H9 (cell line): Measurements from ENCODE around the gene CDK14. TPM values are rescaled to one million over a fixed set of nuclear protein-coding genes. Genes with fewer than 3 reads are reported as not detected.

Source experiments
- DNase-seq: peaks from one replicate; pipeline ENCODE4 v3.0.0-alpha.2; 2017
- H2AFZ ChIP-seq: one replicate; pipeline ENCODE4 v1.6.1; 2013; ENCODE audit warnings: mild to moderate bottlenecking, low read length, control low read depth, moderate library complexity
- H2AK5ac ChIP-seq: 2 replicates; pipeline ENCODE4 v1.6.1; 2013; ENCODE audit warnings: low read length, control low read depth, mixed read lengths; ENCODE audit not compliant: insufficient read length
- H2BK120ac ChIP-seq: one replicate; pipeline ENCODE4 v1.6.1; 2013; ENCODE audit warnings: low read depth, mild to moderate bottlenecking, low read length, control low read depth, inconsistent platforms; ENCODE audit not compliant: poor library complexity, severe bottlenecking
- H2BK12ac ChIP-seq: 2 replicates; pipeline ENCODE4 v1.6.1; 2013; ENCODE audit warnings: low read length, control low read depth, mixed read lengths, low read depth; ENCODE audit not compliant: insufficient read length
- H2BK15ac ChIP-seq: 2 replicates; pipeline ENCODE4 v1.6.1; 2013; ENCODE audit warnings: low read depth, low read length, control low read depth
- H2BK20ac ChIP-seq: one replicate; pipeline ENCODE4 v1.6.1; 2013; ENCODE audit warnings: low read depth, mild to moderate bottlenecking, low read length, control low read depth, inconsistent platforms; ENCODE audit not compliant: poor library complexity, severe bottlenecking
- H2BK5ac ChIP-seq: 2 replicates; pipeline ENCODE4 v1.6.1; 2013; ENCODE audit warnings: low read length, control low read depth, mixed read lengths; ENCODE audit not compliant: insufficient read length
- H3K14ac ChIP-seq: 2 replicates; pipeline ENCODE4 v1.6.1; 2013; ENCODE audit warnings: low read length, control low read depth; ENCODE audit not compliant: insufficient read depth
- H3K18ac ChIP-seq: 2 replicates; pipeline ENCODE4 v1.6.1; 2013; ENCODE audit warnings: low read depth, mild to moderate bottlenecking, mixed read lengths, low read length, control low read depth; ENCODE audit not compliant: insufficient read length
- H3K23ac ChIP-seq: 2 replicates; pipeline ENCODE4 v1.6.1; 2013; ENCODE audit warnings: low read length, control low read depth, mixed read lengths, low read depth; ENCODE audit not compliant: insufficient read length
- H3K23me2 ChIP-seq: 2 replicates; pipeline ENCODE4 v1.6.1; 2013; ENCODE audit warnings: low read depth, mild to moderate bottlenecking, mixed read lengths, low read length, control low read depth; ENCODE audit not compliant: insufficient read length, poor library complexity, severe bottlenecking
- H3K27ac ChIP-seq: 2 replicates; pipeline ENCODE4 v1.5.1; 2013; ENCODE audit warnings: low read length, control low read depth, mixed read lengths, low read depth; ENCODE audit not compliant: insufficient read length
- H3K27me3 ChIP-seq: 2 replicates; pipeline ENCODE4 v1.6.1; 2013; ENCODE audit warnings: low read length, control low read depth, inconsistent platforms; ENCODE audit not compliant: insufficient read depth
- H3K4ac ChIP-seq: 2 replicates; pipeline ENCODE4 v1.6.1; 2013; ENCODE audit warnings: low read depth, mild to moderate bottlenecking, control low read depth, inconsistent platforms, low read length, moderate library complexity
- H3K4me1 ChIP-seq: 2 replicates; pipeline ENCODE4 v1.6.1; 2013; ENCODE audit warnings: low read length, control low read depth, inconsistent platforms; ENCODE audit not compliant: insufficient read depth
- H3K4me2 ChIP-seq: 2 replicates; pipeline ENCODE4 v1.6.1; 2013; ENCODE audit warnings: low read length, control low read depth, mixed read lengths; ENCODE audit not compliant: insufficient read length, insufficient read depth
- H3K56ac ChIP-seq: 2 replicates; pipeline ENCODE4 v1.6.1; 2013; ENCODE audit warnings: low read depth, mild to moderate bottlenecking, mixed read lengths, low read length, control low read depth; ENCODE audit not compliant: insufficient read length
- H3K79me1 ChIP-seq: 2 replicates; pipeline ENCODE4 v1.6.1; 2013; ENCODE audit warnings: low read depth, mild to moderate bottlenecking, moderate library complexity, low read length, control low read depth, inconsistent platforms; ENCODE audit not compliant: insufficient read depth, poor library complexity, severe bottlenecking
- H3K79me2 ChIP-seq: 2 replicates; pipeline ENCODE4 v1.6.1; 2013; ENCODE audit warnings: low read length, control low read depth, inconsistent platforms; ENCODE audit not compliant: insufficient read depth
- H3K9ac ChIP-seq: 2 replicates; pipeline ENCODE4 v1.6.1; 2013; ENCODE audit warnings: low read length, control low read depth, mixed read lengths; ENCODE audit not compliant: insufficient read length; ENCODE audit errors: extremely low read depth
- H3K9me3 ChIP-seq: one replicate; pipeline ENCODE4 v1.6.1; 2013; ENCODE audit warnings: low read depth, low read length, inconsistent platforms; ENCODE audit not compliant: control insufficient read depth
- H3T11ph ChIP-seq: one replicate; pipeline ENCODE4 v1.6.1; 2013; ENCODE audit warnings: mild to moderate bottlenecking, low read length, control low read depth, inconsistent platforms
- H4K20me1 ChIP-seq: one replicate; pipeline ENCODE4 v1.6.1; 2013; ENCODE audit not compliant: control insufficient read depth, insufficient read length, insufficient read depth
- H4K5ac ChIP-seq: 2 replicates; pipeline ENCODE4 v1.6.1; 2013; ENCODE audit warnings: low read depth, mild to moderate bottlenecking, mixed read lengths, low read length, control low read depth; ENCODE audit not compliant: insufficient read length
- H4K8ac ChIP-seq: replicated peaks from 2 replicates; pipeline ENCODE4 v1.6.1; 2013; ENCODE audit warnings: low read length, control low read depth, mixed read lengths, low read depth; ENCODE audit not compliant: insufficient read length
- H4K91ac ChIP-seq: 2 replicates; pipeline ENCODE4 v1.6.1; 2013; ENCODE audit warnings: low read depth, mild to moderate bottlenecking, moderate library complexity, mixed read lengths, low read length, control low read depth; ENCODE audit not compliant: insufficient read length
- H3K27ac Mint-ChIP-seq, 3 experiments: 2 replicates in 2 of 3; 3 replicates in 1 of 3; pipeline ENCODE4 v1.8.0; 2020 to 2021; ENCODE audit warnings: mixed read lengths in 3 of 3, mild to moderate bottlenecking in 1 of 3, moderate library complexity in 1 of 3
- H3K27me3 Mint-ChIP-seq: 2 replicates; pipeline ENCODE4 v1.8.0; 2021; ENCODE audit warnings: low read depth, mild to moderate bottlenecking, moderate library complexity, mixed read lengths
- H3K36me3 Mint-ChIP-seq, 3 experiments: 2 replicates in 2 of 3; 3 replicates in 1 of 3; pipeline ENCODE4 v1.8.0; 2020 to 2021; ENCODE audit warnings: low read depth in 3 of 3, mixed read lengths in 3 of 3; ENCODE audit not compliant: insufficient read depth in 1 of 3
- H3K4me1 Mint-ChIP-seq, 2 experiments: 2 replicates each; pipeline ENCODE4 v1.8.0; 2020; ENCODE audit warnings: mixed read lengths in 2 of 2
- H3K4me3 Mint-ChIP-seq, 2 experiments: 2 replicates in 1 of 2; 3 replicates in 1 of 2; pipeline ENCODE4 v1.8.0; 2020 to 2021; ENCODE audit warnings: mild to moderate bottlenecking in 2 of 2, mixed read lengths in 2 of 2, moderate library complexity in 1 of 2
- H3K9me3 Mint-ChIP-seq, 2 experiments: 2 replicates in 1 of 2; 3 replicates in 1 of 2; pipeline ENCODE4 v1.8.0; 2020; ENCODE audit warnings: mild to moderate bottlenecking in 2 of 2, mixed read lengths in 2 of 2, moderate library complexity in 1 of 2
- WGBS: extraction: QIAGEN DNeasy Blood & Tissue Kit; methylation state at CpG from one replicate; pipeline ENCODE4 v1.1.7; 2013; ENCODE audit warnings: missing lambda C conversion rate, low lambda C conversion rate, mixed read lengths; ENCODE audit not compliant: insufficient read length; ENCODE audit errors: extremely low coverage; 5-methylcytosine and 5-hydroxymethylcytosine counted together
- total RNA-seq: library from RNA; stranded (reverse); gene quantifications from 2 replicates; pipeline ENCODE4 v1.2.1, GENCODE V29; 2021
- TF ChIP-seq, protein P1 (sequence below): fragments of 200-600 bp; sonication (generic); conservative IDR thresholded peaks from 3 replicates; pipeline ENCODE4 v1.8.0; 2021; ENCODE audit warnings: antibody characterized with exemption, mild to moderate bottlenecking

The CDK14 gene
- total RNA-seq, 1 experiment from 2014 or later = 23.9 TPM

DNA sequence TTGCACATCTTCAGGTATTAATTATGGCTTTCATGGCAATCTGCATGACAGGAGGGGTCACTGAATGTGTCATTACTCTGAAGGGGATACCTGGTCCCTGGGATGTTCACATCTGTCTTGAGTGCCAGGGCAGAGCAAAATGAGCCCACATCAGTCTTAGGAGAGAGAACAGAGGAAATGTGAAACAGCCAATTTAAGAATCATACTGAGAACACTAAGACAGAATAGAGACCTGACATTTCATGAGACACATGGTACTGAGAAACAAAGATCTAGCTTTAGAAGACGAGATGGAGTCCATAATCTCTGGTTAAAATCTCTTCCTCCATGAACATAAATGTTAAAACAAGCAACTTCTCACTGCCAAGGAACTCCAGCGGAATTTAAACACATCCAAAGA, 634.0 kb downstream of the CDK14 start:
- peaks cover 6 to 12% of the 10 kb centered on the region in 2 experiments for H3K4me1 Mint-ChIP-seq
- TF ChIP-seq, protein P1, sequence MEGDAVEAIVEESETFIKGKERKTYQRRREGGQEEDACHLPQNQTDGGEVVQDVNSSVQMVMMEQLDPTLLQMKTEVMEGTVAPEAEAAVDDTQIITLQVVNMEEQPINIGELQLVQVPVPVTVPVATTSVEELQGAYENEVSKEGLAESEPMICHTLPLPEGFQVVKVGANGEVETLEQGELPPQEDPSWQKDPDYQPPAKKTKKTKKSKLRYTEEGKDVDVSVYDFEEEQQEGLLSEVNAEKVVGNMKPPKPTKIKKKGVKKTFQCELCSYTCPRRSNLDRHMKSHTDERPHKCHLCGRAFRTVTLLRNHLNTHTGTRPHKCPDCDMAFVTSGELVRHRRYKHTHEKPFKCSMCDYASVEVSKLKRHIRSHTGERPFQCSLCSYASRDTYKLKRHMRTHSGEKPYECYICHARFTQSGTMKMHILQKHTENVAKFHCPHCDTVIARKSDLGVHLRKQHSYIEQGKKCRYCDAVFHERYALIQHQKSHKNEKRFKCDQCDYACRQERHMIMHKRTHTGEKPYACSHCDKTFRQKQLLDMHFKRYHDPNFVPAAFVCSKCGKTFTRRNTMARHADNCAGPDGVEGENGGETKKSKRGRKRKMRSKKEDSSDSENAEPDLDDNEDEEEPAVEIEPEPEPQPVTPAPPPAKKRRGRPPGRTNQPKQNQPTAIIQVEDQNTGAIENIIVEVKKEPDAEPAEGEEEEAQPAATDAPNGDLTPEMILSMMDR = no peak
- no peak for DNase-seq

More for the DNA sequence above, 634.0 kb downstream of the CDK14 start:
- H3K36me3 Mint-ChIP-seq = peaks cover 0 to 4% (median 0%) of the 10 kb centered on the region in 3 experiments; a peak in 1 of 7 replicates
- Histone ChIP-seq H3K79me2 (no peaks in the 10 kb centered on the region), H3K4ac (no peak overlapping the region), H3K14ac (no peak overlapping the region), H3K4me1 (no peaks in the 10 kb centered on the region), H2BK15ac (no peak overlapping the region), H4K20me1 (no peaks in the 10 kb centered on the region), H3K9ac (no peak overlapping the region), H3K23ac (no peak overlapping the region), H3K18ac (no peak overlapping the region), H2BK5ac (no peak overlapping the region), H4K91ac (no peak overlapping the region), H4K8ac (no peak overlapping the region), H3K56ac (no peak overlapping the region), H3K9me3 (no peaks in the 10 kb centered on the region), H2AK5ac (no peak overlapping the region), H2AFZ (no peak overlapping the region), H2BK120ac (no peak overlapping the region), H3T11ph (no peak overlapping the region), H3K27ac (no peak overlapping the region), H2BK20ac (no peak overlapping the region), H3K4me2 (no peak overlapping the region), H2BK12ac (no peak overlapping the region), H3K27me3 (no peaks in the 10 kb centered on the region), H3K79me1 (no peaks in the 10 kb centered on the region), H3K23me2 (no peaks in the 10 kb centered on the region), H4K5ac (no peak overlapping the region)
- H3K27me3 Mint-ChIP-seq = peaks cover 2% of the 10 kb centered on the region; the same call in 1 of the 2 replicates
- no peak overlapping the region for H3K27ac Mint-ChIP-seq
- no CpG with 5 or more reads among the region's 2 CpGs for WGBS
- H3K9me3 Mint-ChIP-seq = peaks cover 6 to 8% of the 10 kb centered on the region in 2 experiments; a peak in 2 of 5 replicates
- no peak overlapping the region for H3K4me3 Mint-ChIP-seq
